MCF 10A (cell line): ENCODE measurements around the gene OR8B4. TPM values are rescaled to one million over a fixed set of nuclear protein-coding genes. Genes with fewer than 3 reads are reported as not detected.

Source experiments
- BruUV-seq: library from RNA; stranded (reverse); fragments of 400-500 nt; replicated peaks from 2 replicates; lab custom pipeline; 2021; lab: Mats Ljungman, UMichigan
- CTCF ChIA-PET: fragments of 300-600 bp; sonication (Branson Sonifier 250); formaldehyde crosslinking; extraction: SDS; loops from one replicate; lab custom pipeline; 2021; ENCODE audit warnings: antibody characterized with exemption, inconsistent platforms; lab: Yijun Ruan, JAX
- POLR2A ChIA-PET: fragments of 300-600, 350-650 bp; sonication (Branson Sonifier 250); formaldehyde crosslinking; extraction: SDS; loops from one replicate; lab custom pipeline; 2020; ENCODE audit warnings: antibody characterized with exemption, inconsistent platforms; lab: Yijun Ruan, JAX
- DNase-seq: peaks from one replicate; pipeline ENCODE4 v3.0.0-alpha.2; 2018; ENCODE audit not compliant: unreplicated experiment
- H3K27ac Mint-ChIP-seq: one replicate; pipeline ENCODE4 v1.8.0; 2022; ENCODE audit warnings: mild to moderate bottlenecking, low read depth, mixed read lengths; ENCODE audit not compliant: unreplicated experiment
- H3K27me3 Mint-ChIP-seq: one replicate; pipeline ENCODE4 v1.8.0; 2022; ENCODE audit warnings: mixed read lengths; ENCODE audit not compliant: insufficient read depth, unreplicated experiment
- H3K36me3 Mint-ChIP-seq: one replicate; pipeline ENCODE4 v1.8.0; 2022; ENCODE audit warnings: mild to moderate bottlenecking, moderate library complexity, mixed read lengths; ENCODE audit not compliant: insufficient read depth, unreplicated experiment
- H3K4me1 Mint-ChIP-seq: one replicate; pipeline ENCODE4 v1.8.0; 2022; ENCODE audit warnings: mixed read lengths; ENCODE audit not compliant: insufficient read depth, unreplicated experiment
- H3K4me3 Mint-ChIP-seq: one replicate; pipeline ENCODE4 v1.8.0; 2022; ENCODE audit warnings: mild to moderate bottlenecking, moderate library complexity, mixed read lengths; ENCODE audit not compliant: unreplicated experiment
- H3K9me3 Mint-ChIP-seq: one replicate; pipeline ENCODE4 v1.8.0; 2022; ENCODE audit warnings: mixed read lengths; ENCODE audit not compliant: unreplicated experiment
- intact Hi-C: fragments of 100-400 bp; cut with micrococcal nuclease; formaldehyde crosslinking; loops from 2 replicates; pipeline ENCODE4 v1.14.1; 2022
- total RNA-seq: library from RNA; stranded (reverse); gene quantifications from 2 replicates; pipeline ENCODE4 v1.2.3, GENCODE V29; 2022
- TF ChIP-seq, protein P1 (sequence below): fragments of 200-600 bp; IDR thresholded peaks from one replicate; pipeline ENCODE4 v1.8.0; 2022; ENCODE audit warnings: antibody characterized with exemption, mild to moderate bottlenecking; ENCODE audit not compliant: unreplicated experiment

OR8B4 gene
- total RNA-seq, 1 experiment from 2014 or later: not detected

DNA sequence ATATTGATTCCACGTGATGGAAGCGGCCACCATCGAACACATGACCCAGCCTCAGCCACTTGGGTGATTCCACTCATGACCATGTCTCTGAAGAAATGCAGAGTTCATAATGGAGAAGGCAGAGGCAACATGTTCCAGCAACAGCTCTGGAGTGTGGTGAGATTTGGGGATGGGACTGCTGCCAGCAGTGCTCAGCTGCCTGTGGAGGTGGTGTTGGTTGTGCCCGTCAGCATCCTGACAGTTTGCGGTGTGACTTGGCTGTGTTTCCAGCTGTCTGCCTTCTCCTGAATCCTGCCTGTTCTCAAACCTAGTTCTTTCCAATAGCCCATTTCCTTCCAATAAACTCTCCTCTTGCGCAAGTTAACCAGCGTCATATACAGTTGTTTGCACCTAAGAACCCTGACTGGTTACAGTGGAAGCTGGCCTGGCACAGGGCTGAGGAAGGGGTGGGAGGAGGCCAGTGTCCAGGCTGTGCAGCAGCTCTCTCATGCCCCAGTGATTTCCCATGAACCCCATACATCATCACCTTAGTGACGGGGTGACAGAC lies 42.8 kb upstream of the OR8B4 start:
- CTCF ChIA-PET: no interaction called here
- intact Hi-C loops: no loop called here
- Mint-ChIP-seq H3K9me3 (no peaks in the 10 kb centered on the region), H3K27me3 (peaks cover 44% of the 10 kb centered on the region), H3K4me1 (no peaks in the 10 kb centered on the region), H3K27ac (no peak overlapping the region), H3K4me3 (no peak overlapping the region), H3K36me3 (no peaks in the 10 kb centered on the region)
- peak; percentile 70 for DNase-seq
- TF ChIP-seq, protein P1, sequence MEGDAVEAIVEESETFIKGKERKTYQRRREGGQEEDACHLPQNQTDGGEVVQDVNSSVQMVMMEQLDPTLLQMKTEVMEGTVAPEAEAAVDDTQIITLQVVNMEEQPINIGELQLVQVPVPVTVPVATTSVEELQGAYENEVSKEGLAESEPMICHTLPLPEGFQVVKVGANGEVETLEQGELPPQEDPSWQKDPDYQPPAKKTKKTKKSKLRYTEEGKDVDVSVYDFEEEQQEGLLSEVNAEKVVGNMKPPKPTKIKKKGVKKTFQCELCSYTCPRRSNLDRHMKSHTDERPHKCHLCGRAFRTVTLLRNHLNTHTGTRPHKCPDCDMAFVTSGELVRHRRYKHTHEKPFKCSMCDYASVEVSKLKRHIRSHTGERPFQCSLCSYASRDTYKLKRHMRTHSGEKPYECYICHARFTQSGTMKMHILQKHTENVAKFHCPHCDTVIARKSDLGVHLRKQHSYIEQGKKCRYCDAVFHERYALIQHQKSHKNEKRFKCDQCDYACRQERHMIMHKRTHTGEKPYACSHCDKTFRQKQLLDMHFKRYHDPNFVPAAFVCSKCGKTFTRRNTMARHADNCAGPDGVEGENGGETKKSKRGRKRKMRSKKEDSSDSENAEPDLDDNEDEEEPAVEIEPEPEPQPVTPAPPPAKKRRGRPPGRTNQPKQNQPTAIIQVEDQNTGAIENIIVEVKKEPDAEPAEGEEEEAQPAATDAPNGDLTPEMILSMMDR: no peak
- POLR2A ChIA-PET: no interaction called here
- no TSS peak for BruUV-seq

DNA sequence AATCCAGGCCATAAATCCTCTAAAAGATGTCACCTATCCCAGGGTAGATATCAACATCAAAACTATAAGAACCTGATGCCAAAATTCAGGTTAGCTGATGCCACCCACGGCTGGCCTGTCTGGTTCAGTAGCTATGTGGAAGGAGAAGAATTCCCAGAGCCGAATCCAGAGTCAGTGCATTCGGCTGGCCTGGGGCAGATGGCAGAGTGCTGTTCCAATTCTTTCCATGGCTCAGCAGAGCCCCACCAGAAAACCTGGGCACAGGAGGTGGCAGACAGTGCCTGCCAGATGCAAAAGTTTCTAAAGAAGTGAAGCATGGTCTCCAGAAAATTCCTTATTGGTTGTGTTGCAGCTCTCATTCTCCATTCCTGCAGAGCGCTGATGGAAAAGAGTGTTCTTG lies 40.7 kb upstream of the OR8B4 start:
- Mint-ChIP-seq H3K27me3 (peaks cover 33% of the 10 kb centered on the region), H3K4me3 (no peak overlapping the region), H3K36me3 (no peaks in the 10 kb centered on the region), H3K9me3 (no peaks in the 10 kb centered on the region), H3K27ac (no peak overlapping the region), H3K4me1 (no peaks in the 10 kb centered on the region)
- POLR2A ChIA-PET: no interaction called here
- no TSS peak for BruUV-seq
- TF ChIP-seq, protein P1: no peak
- intact Hi-C loops: no loop called here
- DNase-seq: no peak
- CTCF ChIA-PET: no interaction called here

GRCh38 chr11:124463990-124464389 lies 39.3 kb upstream of the OR8B4 start:
- Mint-ChIP-seq H3K4me3 (no peak overlapping the region), H3K9me3 (no peaks in the 10 kb centered on the region), H3K4me1 (no peaks in the 10 kb centered on the region), H3K27me3 (peaks cover 19% of the 10 kb centered on the region), H3K27ac (no peak overlapping the region), H3K36me3 (no peaks in the 10 kb centered on the region)
- CTCF ChIA-PET: no interaction called here
- intact Hi-C loops: no loop called here
- TF ChIP-seq, protein P1: no peak
- BruUV-seq: no TSS peak
- POLR2A ChIA-PET: no interaction called here
- DNase-seq: no peak

DNA sequence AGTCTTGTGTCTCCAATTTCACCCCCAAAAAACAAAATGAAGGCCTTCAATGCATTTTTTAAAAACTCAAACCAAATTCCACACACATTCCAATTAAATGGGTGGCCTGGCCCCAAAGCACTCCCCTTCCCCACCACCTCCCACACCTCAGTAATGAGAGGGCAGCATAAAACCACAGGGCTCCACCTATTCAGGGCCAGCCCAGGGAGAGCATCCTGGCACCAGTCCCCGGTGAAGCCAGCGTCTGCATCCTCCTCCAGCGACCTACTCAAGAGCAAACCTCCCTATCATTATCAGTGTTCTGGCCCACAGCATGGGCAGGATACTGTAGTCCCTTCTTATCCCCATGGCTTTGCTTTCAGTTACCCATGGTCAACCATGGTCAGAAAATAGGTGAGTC lies 38.7 kb upstream of the OR8B4 start:
- H3K27me3 Mint-ChIP-seq: peaks cover 13% of the 10 kb centered on the region
- CTCF ChIA-PET: no interaction called here

More for the DNA sequence above, 38.7 kb upstream of the OR8B4 start:
- no peak overlapping the region for H3K27ac Mint-ChIP-seq
- H3K9me3 Mint-ChIP-seq: no peaks in the 10 kb centered on the region
- TF ChIP-seq, protein P1: no peak
- H3K4me1 Mint-ChIP-seq: no peaks in the 10 kb centered on the region
- H3K4me3 Mint-ChIP-seq: no peak overlapping the region
- DNase-seq: no peak
- POLR2A ChIA-PET: no interaction called here
- BruUV-seq: no TSS peak
- peaks cover 1% of the 10 kb centered on the region for H3K36me3 Mint-ChIP-seq
- intact Hi-C loops: no loop called here
